OCI-LY1 (cell line): ENCODE results near the gene GABRG3.

Source experiments
- EZH2 ChIP-seq: fragments of 200-600 bp; sonication (generic), shearing (Covaris generic); IDR thresholded peaks from 2 replicates; pipeline ENCODE4 v1.8.0; 2017; ENCODE audit warnings: borderline replicate concordance, mixed run types, mild to moderate bottlenecking, antibody characterized with exemption, low read length, moderate library complexity, mixed read lengths
- TF ChIP-seq, protein P1 (sequence below): fragments of 200-600 bp; sonication (generic), shearing (Covaris generic); IDR thresholded peaks from 2 replicates; pipeline ENCODE4 v1.5.1; 2017; ENCODE audit warnings: mild to moderate bottlenecking, antibody characterized with exemption, low read length, moderate library complexity, mixed read lengths

DNA sequence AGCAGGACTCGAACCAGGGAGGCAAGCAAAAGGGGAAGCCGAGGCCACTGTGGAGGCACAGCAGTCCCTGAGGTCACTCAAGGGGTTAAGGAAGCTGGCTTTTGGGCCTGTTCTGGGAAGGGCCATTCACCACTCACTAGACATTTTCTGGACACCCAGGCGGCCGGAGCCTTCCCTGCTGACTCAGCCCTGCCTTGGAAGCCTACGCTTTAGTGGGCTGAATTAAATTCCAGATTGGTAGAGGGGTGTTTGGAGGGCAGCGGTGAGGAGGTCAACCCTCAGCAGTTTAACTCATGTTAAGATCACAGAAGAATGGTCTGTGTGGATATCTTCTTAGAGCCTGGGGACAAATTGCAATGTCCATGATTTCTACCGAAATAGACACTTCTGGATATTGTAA is 152.8 kb downstream of the GABRG3 start:
- no peak for TF ChIP-seq EZH2
- TF ChIP-seq, protein P1, sequence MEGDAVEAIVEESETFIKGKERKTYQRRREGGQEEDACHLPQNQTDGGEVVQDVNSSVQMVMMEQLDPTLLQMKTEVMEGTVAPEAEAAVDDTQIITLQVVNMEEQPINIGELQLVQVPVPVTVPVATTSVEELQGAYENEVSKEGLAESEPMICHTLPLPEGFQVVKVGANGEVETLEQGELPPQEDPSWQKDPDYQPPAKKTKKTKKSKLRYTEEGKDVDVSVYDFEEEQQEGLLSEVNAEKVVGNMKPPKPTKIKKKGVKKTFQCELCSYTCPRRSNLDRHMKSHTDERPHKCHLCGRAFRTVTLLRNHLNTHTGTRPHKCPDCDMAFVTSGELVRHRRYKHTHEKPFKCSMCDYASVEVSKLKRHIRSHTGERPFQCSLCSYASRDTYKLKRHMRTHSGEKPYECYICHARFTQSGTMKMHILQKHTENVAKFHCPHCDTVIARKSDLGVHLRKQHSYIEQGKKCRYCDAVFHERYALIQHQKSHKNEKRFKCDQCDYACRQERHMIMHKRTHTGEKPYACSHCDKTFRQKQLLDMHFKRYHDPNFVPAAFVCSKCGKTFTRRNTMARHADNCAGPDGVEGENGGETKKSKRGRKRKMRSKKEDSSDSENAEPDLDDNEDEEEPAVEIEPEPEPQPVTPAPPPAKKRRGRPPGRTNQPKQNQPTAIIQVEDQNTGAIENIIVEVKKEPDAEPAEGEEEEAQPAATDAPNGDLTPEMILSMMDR, result no peak
